Neural progenitor cell (in vitro differentiated cells): ENCODE data around the gene SCPEP1.

Experiments used
- EZH2 ChIP-seq: fragments of 200-600 bp; sonication (generic); IDR thresholded peaks from 2 replicates; pipeline ENCODE4 v1.6.1; 2017; ENCODE audit warnings: antibody characterized with exemption, mild to moderate bottlenecking, moderate library complexity
- TF ChIP-seq, protein P1 (sequence below): fragments of 200-600 bp; sonication (generic); IDR thresholded peaks from 2 replicates; pipeline ENCODE4 v1.5.1; 2017; ENCODE audit warnings: antibody characterized with exemption, mild to moderate bottlenecking

DNA sequence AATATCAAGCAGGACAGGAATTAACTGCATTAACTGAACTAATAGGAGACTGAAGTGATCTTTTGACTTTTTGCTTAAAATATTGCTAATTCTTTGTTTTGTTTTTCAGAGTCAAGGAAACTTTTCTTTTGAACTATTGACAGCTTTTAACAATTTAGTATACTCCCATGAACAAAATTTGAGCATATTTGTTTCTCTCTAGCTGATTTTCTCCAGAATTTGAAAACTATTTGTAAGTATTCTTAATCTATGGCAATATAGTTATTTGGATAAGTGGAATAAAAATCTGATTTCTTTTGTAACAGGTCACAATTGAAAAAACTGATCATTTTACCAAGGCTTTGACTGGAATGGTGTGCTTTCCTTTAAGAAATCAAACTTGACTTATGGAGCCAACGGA, 7.0 kb upstream of the SCPEP1 start:
- TF ChIP-seq, protein P1, sequence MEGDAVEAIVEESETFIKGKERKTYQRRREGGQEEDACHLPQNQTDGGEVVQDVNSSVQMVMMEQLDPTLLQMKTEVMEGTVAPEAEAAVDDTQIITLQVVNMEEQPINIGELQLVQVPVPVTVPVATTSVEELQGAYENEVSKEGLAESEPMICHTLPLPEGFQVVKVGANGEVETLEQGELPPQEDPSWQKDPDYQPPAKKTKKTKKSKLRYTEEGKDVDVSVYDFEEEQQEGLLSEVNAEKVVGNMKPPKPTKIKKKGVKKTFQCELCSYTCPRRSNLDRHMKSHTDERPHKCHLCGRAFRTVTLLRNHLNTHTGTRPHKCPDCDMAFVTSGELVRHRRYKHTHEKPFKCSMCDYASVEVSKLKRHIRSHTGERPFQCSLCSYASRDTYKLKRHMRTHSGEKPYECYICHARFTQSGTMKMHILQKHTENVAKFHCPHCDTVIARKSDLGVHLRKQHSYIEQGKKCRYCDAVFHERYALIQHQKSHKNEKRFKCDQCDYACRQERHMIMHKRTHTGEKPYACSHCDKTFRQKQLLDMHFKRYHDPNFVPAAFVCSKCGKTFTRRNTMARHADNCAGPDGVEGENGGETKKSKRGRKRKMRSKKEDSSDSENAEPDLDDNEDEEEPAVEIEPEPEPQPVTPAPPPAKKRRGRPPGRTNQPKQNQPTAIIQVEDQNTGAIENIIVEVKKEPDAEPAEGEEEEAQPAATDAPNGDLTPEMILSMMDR: no peak
- TF ChIP-seq EZH2: no peak
